Measurements from ENCODE around the gene SCN4B. TPM values are rescaled to one million over a fixed set of nuclear protein-coding genes. Genes with fewer than 3 reads are reported as not detected.
"Not testable (repeated sequence)": the region's sequence is repeated elsewhere in the genome, so short reads cannot be mapped to it uniquely, and the experiment has no call there.

The SCN4B gene
- 17.2 and 26.1 TPM in 2 replicates for total RNA-seq (2014; rRNA removed; shearing (Covaris generic))

- peak; percentile 72 for DNase-seq (ENCODE audit: low read depth)
Measured at GRCh38 chr11:118152552-118153471, at the start of gene SCN4B. TSS of gene SCN4B (minus strand) at chr11:118152823. CDS start at chr11:118152673, 150 bp downstream.

DNA sequence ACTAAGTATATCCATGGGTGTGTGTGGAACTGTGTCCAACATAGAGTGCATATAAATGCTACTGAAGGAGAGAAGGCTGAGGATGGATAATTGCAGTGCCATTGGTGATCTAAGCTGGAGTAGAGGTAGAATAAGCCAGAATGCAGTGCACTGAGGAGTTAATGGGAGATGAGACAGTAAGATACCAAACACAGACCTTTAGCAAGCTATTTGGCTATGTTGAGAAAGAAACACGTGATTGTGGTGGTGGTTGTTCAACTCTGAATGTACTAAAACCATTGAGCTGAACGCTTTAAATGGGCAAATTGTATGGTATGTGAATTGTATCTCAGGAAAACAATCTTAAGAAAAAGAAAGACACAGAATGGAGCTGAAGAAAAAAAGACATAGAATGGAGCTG lies 49.3 kb upstream of the SCN4B start:
- DNase-seq (ENCODE audit: low read depth), result no peak

GRCh38 chr11:118200901-118201680 lies 48.5 kb upstream of the SCN4B start:
- no peak for DNase-seq (ENCODE audit: low read depth)

DNA sequence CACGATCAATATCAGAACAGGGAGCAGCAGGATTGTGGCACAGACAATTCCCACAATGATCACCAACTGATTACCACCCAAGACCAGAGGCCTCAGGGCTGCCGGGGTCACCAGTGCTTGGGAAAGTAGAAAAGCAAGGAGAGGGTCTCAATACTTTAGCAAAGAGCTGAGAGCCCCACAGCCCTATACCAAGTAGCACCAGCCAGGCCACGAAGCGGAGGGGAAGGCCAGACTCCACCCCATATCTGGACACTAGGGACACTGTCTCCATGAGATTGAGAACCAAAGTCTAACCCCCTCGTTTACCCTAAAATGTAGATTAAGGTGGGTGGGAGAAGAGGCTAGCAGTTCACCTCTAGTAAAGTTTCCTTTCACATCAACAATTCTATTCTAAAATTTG lies 47.9 kb upstream of the SCN4B start:
- no peak for DNase-seq (ENCODE audit: low read depth)

DNA sequence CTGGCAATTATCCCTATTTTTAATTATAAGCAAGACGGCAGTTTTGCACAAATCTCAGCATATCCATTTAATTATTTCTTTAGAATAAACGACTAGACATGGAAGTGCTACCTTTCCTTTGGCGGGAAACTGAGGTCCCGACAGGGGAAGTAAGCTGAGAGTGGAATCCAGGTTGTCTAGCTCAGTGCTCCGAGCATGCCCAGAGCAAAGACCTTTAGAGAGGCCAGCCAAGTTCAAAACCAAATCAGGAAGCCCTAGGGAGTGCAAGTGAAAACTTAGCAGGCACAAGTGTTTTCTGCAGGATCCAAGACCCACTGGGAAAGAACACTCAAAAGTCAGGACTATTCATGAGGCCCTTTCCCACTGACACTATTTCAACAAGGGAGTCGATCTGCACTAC lies 46.5 kb upstream of the SCN4B start:
- DNase-seq (ENCODE audit: low read depth), result no peak

GRCh38 chr11:118198370-118198769 lies 45.7 kb upstream of the SCN4B start:
- peak; percentile 54 for DNase-seq (ENCODE audit: low read depth)

GRCh38 chr11:118194835-118195627 lies 42.4 kb upstream of the SCN4B start:
- peak; percentile 84 for DNase-seq (ENCODE audit: low read depth)

DNA sequence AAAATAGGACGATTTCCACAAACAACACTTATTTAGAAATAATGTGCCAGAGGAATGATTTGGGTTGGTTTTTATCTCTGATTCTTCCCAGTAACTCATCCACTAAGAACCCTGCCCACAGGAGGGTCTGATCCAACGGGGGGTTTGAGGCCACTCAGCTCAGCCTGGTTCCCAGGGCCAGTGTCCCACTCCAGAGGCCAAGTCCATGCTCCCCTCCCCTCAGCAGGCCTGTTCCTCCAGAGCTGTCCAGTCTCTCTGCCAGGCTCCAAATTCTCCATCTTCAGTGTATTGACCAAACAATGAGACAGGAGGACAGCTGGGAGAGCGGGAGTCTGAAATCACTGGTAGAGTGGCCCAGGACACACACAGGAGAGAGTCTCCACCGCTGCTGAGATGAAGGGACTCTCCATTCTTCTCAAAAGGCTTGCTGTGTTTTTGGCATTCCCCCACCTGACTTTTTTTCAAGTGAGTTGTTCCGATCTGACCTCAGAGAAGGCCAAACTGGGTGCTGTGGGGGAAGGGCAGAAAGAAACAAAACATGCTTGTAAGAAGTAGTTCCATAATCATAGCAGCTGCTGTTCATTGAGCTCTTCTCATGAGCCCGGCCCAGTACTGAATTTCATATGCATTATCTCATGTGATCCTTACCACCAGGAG lies 41.4 kb upstream of the SCN4B start:
- DNase-seq (ENCODE audit: low read depth), result no peak

DNA sequence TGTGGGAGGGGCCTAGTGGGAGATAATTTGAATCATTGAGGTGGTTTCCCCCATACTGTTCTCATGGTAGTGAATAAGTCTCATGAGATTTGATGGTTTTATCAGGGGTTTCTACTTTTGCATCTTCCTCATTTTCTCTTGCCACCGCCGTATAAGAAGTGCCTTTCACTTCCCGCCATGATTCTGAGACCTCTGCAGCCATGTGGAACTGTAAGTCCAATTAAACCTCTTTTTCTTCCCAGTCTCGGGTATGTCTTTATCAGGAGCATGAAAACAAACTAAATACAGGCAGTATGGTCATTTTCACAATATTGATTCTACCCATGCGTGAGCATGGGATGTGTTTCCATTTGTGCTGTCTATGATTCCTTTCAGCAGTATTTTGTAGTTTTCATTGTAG lies 40.2 kb upstream of the SCN4B start:
- DNase-seq (ENCODE audit: low read depth), result not testable (repeated sequence)

DNA sequence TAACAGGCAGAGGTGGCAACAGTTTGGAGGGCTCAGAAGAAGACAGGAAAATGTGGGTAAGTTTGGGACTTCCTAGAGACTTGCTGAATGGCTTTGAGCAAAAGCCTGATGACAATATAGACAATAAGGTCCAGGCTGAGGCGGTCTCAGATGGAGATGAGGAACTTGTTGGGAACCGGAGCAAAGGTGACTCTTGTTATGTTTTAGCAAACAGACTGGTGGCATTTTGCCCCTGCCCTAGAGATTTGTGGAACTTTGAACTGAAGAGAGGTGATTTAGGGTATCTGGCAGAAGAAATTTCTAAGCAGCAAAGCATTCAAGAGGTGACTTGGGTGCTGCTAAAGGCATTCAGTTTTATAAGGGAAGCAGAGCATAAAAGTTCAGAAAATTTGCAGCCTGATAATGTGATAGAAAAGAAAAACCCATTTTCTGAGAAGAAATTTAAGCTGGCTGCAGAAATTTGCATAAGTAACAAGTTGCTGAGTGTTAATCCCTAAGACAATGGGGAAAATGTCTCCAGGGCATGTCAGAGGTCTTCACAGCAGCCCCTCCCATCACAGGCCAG lies 38.4 kb upstream of the SCN4B start:
- DNase-seq (ENCODE audit: low read depth), result not testable (repeated sequence)

GRCh38 chr11:118186346-118187107 lies 33.9 kb upstream of the SCN4B start:
- DNase-seq (ENCODE audit: low read depth), result no peak

GRCh38 chr11:118184784-118185579 lies 32.4 kb upstream of the SCN4B start:
- DNase-seq (ENCODE audit: low read depth), result no peak

DNA sequence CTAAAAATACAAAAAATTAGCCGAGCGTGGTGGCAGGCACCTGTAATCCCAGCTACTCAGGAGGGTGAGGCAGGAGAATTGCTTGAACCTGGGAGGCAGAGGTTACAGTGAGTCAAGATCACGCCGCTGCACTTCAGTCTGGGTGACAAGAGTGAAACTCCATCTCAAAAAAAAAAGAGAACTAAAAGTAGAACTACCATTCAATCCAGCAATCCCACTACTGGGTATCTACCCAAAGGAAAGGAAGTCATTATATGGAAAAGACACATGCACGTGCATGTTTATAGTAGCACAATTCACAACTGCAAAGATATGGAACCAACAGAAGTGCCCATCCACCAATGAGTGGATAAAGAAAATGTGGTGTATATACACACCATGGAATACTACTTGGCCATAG lies 31.1 kb upstream of the SCN4B start:
- not testable (repeated sequence) for DNase-seq (ENCODE audit: low read depth)

GRCh38 chr11:118180300-118180703 lies 27.7 kb upstream of the SCN4B start:
- peak; percentile 30 for DNase-seq (ENCODE audit: low read depth)

DNA sequence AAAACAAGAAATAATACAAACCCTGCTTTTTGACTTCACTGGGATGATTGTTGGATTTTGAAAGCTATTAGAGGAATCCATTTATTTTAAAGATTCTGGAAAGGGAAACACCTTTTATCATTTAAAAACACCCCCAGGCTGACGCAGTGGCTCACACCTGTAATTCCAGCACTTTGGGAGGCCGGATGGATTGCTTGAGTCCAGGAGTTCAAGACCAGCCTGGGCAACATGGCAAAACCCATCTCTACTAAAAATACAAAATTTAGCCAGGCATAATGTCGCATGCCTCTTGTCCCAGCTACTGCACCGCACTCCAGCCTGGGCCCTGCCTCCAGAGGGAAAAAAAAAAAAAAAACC lies 24.1 kb upstream of the SCN4B start:
- no peak for DNase-seq (ENCODE audit: low read depth)

DNA sequence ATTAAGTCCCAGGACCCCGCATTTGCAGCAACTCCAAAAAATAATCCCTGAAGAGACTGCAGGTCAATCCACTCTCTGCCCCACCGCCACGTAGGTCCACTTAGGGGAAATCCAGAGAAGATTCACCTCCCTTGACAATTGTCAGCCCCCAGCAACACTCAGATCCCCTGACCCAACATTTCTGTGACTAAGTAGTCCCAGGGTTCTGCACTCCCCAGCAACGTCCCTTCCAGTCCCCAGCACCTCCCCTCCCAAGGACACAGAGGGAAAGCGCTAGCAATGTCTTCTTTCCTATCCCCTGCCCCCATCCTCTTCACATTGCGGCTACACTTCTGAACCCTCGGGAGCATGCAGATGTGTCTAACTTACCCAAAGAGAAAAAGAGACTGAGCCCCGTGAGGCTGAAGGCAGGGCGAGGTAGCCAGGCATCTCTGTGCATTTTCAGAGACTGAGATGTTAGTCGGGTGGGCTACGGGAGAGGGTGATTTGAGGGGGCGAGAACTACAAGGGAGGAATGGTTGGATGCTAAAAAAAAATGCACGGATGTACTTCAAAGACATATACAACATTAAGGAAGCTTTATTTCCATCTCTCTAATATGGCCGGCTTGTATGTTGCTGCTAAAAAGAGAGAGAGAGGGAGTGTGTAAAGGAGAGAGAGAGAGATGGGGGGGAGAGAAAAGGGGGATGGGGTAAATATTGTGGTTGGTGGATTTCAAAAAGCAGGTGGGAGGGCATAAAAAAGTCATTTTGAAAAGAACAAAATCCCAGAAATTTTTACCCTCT lies 23.6 kb upstream of the SCN4B start, which contains the start of gene SCN2B:
TSS of gene SCN2B (minus strand) at position 647 of the 785 bp plus-strand sequence. CDS start at position 439, 208 bp downstream.
- no peak for DNase-seq (ENCODE audit: low read depth)

GRCh38 chr11:118175031-118175992 lies 22.7 kb upstream of the SCN4B start:
- peak; percentile 82 for DNase-seq (ENCODE audit: low read depth)

Measured in M059J (cell line).